NCI-H1092 (cell line): Measurements from ENCODE around the gene COL6A5.
"Not testable (repeated sequence)": the region's sequence is repeated elsewhere in the genome, so short reads cannot be mapped to it uniquely, and the experiment has no call there.

Source experiments
- DNase-seq: peaks from one replicate; lab custom pipeline; 2025; lab: John Stamatoyannopoulos, UW

Gene COL6A5

DNA sequence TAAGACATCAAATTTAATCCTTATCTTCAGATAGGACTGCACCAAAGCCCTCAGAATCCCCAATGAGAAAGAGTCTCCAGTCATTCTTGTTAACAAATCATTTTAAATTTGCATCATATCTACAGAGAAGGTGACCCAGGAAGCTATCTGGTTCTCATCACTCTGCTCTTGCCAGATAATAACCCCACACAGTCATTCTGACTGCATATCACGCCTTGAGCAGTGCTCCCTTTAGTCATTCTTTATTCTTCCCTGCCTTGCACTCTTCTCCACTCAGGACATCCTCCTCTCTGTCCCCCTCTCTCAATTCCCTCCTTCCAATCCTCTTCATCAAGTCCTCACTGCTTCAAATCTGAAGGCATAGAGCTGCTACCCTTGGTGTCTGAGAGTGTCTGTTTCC lies 87.8 kb downstream of the COL6A5 start:
- no peak for DNase-seq

DNA sequence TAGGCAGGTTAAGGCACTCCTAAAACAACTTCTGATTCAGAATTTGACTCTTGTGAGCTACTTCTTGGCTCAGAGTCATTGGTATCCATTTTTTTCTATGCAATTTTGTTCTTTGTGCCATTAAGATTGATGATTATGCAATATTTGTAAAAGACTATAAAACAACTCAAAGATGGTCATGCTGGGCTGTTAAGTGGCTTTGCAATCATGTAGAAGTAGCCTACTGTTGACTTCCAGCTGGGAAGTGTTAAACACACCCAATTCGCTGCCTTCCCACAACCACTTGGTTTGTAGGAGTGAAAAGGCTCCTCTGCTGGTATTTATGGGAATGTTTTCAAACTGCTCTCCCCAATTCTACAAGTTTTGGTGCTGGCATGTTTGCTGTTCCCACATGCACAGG lies 96.8 kb downstream of the COL6A5 start:
- DNase-seq = no peak

DNA sequence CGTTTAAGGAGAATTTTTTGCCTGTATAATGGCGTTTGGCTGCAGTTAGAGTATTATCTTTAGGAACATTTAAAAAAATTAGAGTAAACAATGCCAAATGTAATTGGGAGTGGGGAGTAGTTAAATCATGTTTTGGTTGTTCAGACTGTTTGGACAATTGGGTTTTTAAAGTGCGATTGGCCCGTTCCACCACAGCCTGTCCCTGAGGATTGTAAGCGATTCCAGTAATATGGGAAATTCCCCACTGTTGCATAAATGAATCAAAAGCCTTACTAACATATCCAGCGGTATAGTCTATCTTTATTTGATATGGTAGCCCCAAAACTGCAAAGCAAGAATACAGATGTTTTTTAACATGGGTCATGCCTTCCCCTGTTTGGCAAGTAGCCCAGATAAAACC lies 101.4 kb downstream of the COL6A5 start:
- not testable (repeated sequence) for DNase-seq

DNA sequence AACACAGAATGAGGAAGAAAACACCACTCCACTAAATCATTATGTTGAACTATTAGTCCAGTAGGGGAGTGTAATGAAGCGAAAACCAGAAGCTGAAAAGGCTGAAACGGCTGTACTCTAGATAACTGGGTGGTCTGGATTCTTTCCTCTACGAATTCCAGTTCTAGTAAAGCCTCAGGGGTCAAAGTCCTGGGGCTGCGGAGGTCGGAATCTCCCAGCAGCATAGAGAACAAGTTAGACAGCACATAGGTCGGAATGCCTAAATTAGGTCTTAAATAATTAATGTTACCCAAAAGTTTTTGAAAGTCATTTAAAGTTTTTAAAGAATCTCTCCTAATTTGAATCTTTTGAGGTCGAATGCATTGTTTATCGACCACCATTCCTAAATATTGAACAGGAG lies 102.7 kb downstream of the COL6A5 start:
- not testable (repeated sequence) for DNase-seq

DNA sequence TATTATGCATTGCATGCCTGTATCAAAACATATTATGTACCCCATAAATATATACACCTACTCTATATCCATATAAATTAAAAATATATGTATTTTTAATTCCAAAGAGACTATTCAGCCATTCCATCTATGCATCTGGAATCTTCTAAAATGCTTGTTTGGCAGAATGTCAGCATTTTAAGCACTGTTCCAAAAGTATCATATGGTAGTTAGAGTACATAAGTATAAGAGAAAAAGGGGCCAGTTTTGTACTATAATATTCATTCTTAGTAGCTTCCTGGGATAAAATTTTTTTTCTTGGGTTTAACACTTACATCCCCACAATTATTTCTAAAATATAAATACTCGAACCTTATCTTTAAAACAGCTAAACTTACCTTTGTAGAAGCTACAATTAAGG lies 111.1 kb downstream of the COL6A5 start:
- DNase-seq = no peak

DNA sequence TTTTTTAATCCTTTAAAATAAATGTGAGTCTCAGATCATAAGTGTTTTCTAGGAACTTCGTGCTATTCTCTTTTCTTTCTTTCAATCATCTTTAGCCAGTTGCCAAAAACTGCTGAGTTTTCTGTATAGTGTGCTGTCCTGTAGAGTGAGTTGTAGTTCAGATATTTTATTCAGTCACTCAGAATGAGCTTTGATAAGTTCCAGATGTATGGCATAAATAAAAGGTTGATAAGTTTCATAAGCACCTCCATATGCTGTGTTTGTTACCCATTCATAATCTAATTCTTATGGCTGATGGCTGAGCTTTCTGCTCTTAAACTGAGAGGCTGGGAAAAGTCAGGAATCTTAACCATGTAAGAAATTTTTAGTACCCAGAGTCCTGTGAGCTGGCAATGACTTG lies 112.2 kb downstream of the COL6A5 start:
- no peak for DNase-seq

DNA sequence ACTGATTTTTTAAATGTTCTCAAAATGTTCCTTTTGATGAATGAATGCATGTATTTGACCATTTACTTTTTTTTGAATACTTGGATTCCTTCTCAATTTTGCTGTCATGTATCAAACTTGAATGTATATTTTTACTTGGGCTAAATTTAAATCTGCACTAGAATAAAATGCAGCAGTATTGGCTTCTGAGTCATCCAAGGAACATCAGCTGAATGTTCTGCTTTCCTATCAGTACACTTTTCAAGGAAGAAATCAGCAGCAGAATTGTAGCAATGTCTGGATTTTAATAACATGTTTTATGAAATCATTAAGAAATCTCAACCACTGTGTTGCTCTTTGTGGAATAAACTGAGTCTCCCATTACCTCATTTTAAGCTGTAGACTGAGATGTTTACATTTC lies 114.5 kb downstream of the COL6A5 start:
- no peak for DNase-seq

DNA sequence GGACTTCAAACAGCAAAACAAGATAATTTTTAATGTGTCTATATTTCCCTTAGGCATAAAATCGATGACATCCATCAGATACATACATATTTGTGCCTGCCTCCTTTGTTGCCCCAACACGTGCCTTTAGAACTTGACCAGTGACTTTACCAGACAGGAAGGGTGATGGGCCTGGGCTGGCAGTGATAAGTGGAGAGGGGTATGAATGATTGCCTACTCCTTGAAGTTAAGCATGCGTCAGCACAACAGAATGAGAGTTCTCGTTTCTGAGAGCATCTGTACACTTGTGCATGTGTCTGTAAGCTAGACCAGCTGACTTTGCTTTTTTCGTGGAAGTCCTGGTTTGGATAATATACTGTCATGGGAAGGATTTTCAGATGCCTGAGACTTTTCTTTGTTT lies 116.6 kb downstream of the COL6A5 start:
- no peak for DNase-seq

DNA sequence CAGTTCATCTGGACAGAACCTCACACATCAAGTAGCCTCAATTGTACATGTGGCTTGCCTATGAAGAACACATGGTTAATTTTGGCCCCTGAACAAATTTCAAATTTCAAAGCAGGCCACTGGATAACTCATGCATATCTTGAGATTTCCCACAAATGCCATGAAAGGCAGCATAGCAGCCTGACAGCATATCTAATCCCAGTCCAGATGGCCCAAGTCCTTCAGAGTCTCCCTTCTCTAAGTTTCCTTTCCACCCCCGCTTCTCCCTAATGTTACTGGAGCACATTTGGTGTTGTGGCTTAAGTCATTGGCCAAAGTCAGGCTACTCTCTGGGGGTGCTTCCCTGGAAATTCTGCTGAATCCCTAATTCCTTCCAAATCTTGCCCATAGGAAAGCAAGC lies 117.7 kb downstream of the COL6A5 start:
- no peak for DNase-seq

DNA sequence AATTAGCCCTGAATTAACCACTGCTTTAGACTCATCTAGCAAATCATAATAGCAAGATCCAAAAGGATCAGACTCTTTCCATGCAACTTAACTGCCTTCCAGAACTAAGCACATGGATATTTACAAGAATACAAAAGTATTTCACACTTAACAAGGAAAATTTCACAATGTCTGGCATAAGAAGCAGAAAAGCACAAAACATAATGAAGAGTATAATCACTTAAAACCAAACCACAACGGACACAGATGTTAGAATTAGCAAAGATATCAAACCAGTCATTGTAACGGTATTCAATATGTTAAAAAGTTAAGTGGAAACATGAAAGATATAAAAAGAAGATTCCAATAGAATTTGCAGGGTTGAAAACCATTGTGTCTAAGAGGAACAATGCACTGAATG lies 120.0 kb downstream of the COL6A5 start:
- DNase-seq = no peak

DNA sequence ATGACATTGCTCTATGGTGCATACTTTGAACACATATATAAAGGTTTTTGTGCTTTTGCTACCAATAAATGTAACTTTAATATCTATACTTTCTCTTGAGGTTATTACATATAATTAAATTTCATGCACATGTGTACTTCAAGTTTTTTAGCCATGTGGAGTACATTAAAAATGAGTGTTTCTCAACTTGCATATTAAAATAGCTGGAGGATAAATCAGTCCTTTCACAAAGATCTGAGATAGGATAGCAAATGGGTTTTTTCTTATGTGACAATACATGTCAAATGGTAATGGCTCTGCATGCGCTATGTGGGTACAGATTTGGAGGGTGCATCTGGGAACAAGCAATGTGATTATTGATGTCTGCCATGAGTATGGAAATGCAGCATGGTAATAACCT lies 122.8 kb downstream of the COL6A5 start:
- DNase-seq = no peak

DNA sequence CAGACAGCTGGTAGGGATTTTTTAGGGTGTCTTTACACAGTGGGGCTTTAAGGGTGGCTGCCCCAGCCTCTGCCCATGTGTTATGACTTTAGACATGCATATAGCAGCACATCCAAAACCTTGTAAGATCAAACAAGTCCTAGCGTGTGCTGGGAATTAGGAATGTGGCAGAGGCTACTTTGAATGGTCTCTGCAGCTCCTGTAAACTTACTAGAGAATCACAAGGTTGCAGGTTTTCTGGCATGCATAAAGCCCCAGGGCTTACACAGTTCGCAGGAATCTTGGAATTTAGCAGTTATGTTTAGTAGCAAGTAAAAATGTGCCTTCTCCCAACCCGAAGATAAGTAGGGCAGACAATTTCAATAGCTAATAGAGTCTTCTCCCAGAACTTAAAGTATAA lies 124.7 kb downstream of the COL6A5 start:
- DNase-seq = no peak

DNA sequence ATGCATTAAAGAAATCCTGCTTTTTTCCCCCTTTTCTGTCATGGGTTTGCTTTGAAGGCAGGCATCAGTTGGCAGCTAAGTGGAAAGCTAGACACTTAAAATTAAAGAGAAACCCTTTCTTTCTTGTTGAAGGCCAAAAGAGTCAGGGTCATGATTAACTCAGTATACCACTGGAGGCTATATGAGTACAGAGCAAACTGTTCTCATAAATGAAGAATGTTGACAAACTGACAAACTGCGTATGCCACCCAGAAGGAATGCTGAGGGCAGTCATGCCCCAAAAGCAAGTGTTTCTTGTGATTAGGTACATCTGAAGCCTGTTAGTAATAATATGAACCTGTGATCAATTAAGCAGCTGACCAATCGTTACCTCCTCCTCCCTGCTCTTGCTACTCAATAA lies 127.9 kb downstream of the COL6A5 start:
- no peak for DNase-seq

DNA sequence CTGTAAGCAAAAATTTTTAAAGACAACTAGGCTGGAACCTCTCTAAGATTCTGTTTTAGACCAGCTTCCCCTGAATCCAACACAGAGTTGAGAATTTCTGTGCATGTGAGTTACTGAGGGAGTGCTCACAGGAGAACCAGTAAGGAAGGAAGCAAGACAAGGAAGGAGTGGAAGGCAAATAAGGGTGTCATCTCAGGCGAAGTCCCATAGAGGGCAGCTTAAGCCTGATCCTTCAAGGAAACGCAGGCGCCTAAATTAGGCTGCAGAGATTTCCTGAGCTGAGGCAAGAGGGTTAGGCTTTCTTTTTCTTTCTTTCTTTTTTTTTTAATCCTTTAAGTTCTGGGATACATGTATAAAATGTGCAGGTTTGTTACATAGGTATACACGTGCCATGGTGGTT lies 135.3 kb downstream of the COL6A5 start:
- no peak for DNase-seq

DNA sequence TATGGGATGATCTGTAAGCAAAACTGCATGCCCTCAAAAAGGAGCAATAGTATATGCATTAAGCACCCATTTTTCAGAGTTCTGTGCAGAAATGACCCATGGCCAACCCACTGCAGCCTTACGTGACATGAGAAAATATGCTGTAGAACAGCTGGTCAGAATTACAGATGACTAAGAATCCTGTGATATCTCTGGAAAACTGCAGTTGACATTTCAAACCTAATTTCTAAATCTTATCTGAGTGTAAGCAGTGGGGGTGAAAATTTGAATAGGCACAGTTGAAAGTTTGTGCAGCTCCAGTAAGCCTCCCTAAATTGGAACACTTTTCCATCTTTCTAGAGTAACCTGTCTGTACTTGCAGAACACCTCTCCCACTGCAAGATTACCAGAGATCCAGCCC lies 142.8 kb downstream of the COL6A5 start:
- DNase-seq = no peak

DNA sequence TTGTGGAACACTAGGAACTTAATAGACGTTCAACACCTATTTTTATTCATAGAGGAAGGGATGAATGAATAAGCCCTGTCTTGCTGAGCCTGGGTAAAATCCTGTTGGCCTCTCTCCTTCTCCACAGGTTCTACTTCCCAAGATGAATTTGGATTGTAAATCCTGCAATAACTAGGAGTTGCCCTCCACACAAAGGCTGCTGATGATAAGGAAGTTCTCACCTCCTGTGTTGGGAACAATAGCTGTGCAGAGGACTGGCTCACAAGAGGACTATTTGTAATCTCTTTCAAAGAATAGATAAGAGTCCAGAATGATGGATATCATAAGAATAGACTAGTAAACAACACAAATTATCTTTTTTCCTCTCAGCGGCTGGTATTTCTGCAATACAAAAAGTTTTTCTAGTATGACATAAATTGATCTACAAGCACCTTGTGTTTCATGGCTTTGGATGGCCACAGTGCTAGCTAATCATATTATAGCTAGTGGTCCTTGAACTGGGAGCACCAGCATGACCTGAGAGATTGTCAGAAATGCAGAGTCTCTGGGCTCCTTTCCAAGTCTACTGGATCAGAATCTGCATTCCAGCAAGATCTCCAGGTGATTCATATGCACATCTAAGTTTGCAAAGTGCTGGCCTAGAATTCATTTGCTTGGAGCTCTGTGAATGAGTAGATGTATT lies 143.4 kb downstream of the COL6A5 start:
- DNase-seq = no peak

DNA sequence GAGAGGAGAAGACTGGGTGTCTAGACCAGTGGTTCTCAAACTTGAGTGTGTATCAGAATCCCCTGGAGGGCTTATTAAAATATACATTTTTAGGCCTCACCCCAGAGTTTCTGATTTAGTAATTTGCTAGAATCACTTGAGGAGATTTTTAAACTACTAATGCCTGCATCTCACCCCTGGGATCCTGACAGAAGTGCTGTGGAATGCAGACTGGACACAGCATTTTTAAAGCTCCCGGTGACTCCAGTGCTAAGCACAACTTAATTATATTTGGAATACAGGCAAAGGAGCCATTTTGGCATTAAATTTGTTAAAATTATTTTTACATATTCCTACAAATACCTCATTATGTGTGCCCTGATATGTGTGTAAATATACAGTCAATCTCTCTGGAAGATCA lies 144.8 kb downstream of the COL6A5 start:
- no peak for DNase-seq

DNA sequence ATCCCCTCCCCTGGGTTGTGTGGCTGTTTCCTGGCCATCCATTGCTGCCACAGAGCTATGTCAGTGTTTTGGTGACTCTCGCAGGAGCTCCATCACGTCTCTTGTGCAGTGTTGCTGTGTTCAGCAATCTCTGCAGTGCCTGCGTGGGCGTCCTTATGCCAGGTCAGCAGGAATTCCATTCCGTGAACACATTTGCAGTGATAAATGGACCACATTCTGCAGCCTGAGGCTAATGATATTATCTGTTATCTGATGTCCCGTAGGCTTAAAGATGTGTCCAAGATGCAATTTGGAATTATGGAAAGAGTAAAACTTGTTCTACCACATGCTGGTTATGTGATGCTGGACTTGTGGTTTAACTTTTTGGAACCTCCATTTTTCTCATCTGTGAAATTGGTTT lies 146.0 kb downstream of the COL6A5 start:
- DNase-seq = no peak

DNA sequence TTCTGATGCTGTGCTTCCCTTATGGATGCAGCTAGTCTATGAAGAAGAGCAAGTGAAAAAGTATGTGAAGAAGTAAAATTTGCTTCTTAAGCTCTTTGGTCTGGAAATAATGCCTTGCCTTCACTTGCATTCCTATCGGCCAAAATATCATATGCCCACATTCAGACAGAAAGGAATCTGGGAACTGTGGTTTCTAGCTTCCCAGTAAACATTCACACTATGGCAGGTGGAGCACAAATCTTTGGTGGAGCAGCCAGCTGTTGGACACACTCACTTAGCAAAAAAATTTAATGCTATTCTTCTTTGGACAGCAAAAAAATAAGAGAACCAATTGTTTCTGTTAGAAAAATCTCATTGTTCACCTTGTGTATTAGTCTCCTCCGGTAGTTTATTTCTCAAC lies 159.2 kb downstream of the COL6A5 start:
- no peak for DNase-seq

DNA sequence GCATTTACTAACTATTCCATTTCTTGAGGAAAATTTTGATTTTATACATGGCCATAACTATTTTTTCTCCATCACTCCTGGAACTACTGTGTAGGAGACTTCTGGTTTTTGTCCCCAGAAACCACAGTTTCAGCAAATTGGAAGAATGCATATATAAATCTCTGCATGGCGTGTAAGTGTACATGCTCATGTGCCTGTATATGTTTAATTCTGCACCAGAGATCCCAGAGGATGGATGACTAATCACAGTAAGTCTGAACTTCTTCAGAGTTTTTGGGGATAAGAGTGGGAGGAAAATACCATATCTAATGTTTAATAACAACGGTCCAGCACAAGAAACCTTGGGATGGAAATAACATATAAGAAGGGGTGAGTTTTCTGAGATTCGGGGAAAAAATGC lies 160.6 kb downstream of the COL6A5 start:
- DNase-seq = no peak

DNA sequence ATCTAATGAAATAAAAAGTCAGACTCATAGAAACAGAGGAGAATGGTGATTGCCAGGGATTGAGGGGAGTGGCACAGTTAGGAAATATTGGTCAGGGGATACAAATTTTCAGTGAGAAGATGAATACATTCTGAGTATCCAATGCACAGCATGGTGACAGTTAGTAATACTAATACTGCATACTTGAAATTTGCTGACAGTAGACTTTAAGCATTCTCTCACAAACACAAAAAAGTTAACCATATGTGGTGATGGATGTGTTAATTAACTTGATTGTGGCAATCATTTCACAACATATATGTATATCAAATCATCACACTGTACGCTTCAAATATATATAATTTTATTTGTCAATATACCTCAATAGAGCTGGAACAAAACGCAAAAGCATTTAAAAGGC lies 162.3 kb downstream of the COL6A5 start:
- DNase-seq = no peak

DNA sequence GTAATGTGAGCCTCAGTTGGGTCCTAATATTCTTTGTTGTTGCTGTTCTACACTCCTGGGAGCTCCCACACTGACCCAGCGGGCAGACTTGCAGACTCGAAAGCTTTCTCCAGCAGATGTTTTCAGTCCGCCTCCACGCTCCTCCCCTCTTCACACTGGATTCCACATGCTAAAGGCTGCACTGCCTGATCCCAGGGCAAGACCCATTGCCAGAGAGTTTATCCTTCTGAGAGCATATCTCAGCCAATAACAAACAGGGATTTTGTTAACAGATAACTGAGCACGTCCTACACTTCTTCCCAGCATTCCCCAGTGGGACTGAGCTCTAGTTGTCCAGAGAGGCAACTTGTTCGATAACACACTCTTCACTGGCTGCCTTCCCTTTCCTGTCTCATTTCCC lies 163.5 kb downstream of the COL6A5 start:
- no peak for DNase-seq

DNA sequence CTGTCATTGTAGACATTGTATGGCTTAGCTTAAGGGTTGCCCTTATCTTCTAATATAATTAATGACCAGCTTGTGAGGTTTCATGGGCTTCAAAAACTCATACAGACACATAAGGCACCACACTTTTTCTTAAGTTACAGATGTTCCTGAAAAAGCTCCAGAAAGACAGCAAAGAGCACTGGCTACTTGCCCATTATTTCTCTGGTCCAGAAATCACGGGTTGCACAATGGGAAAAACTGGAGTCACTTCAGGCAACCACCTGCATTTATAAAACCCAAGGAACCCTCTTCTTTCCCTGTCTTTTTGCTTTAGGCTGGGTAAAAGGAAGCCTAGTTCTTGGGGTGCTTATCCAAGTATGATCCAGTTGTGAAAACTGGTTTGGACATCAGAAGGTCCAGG lies 169.2 kb downstream of the COL6A5 start:
- no peak for DNase-seq

DNA sequence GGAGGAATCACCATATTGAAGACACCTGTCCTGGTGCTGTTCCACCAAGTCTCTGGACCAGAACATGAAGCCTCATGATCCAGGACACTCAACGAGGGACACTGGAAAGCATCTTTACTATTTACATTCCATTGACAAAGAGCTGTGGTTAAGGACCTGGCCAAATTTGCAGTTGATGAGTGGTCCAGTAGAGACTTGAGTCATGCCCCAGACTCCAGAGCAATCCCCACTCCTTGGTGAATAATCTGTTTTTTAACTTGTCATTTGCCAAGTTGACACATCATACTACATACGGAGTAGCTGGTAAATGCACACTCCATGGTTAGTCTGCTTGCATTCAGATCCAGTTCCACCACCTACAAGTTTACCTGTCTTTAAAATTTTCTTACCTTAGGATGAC lies 170.3 kb downstream of the COL6A5 start:
- DNase-seq = no peak
